ENCODE results near the gene LZIC. TPM values are rescaled to one million over a fixed set of nuclear protein-coding genes. Genes with fewer than 3 reads are reported as not detected.

LZIC gene
- 17.5 to 27.7 TPM (median 18.9 TPM) in 5 replicates for total RNA-seq (2022; extraction: Qiagen RNA extraction)

GRCh38 chr1:9942939-9943788, at the start of gene LZIC, which contains the start of gene NMNAT1:
TSS of gene LZIC (minus strand) at chr1:9943391. CDS start at chr1:9936619, 6,772 bp downstream.
TSS of gene NMNAT1 (plus strand) at chr1:9943475. CDS start at chr1:9972074, 28,599 bp downstream.

GRCh38 chr1:9910076-9910422, 33.1 kb downstream of the LZIC start, which contains the start of gene CTNNBIP1:
TSS of gene CTNNBIP1 (minus strand) at chr1:9910269. CDS start at chr1:9872064, 38,205 bp downstream.

Other genes with a start within 250 kb of the LZIC start
- gene CLSTN1, start 119.4 kb downstream of the LZIC start, total RNA-seq (2022; extraction: Qiagen RNA extraction) = 59.0 to 63.5 TPM (median 60.7 TPM) in 5 replicates
- gene CTNNBIP1, start 33.1 kb downstream of the LZIC start, total RNA-seq (2022; extraction: Qiagen RNA extraction) = 8.7 to 10.9 TPM (median 10.8 TPM) in 5 replicates
- 2.0 to 3.5 TPM (median 2.2 TPM) in 5 replicates for gene NMNAT1, start 84 bp upstream of the LZIC start, total RNA-seq (2022; extraction: Qiagen RNA extraction)
- 4.8 to 6.0 TPM (median 5.2 TPM) in 5 replicates for gene RBP7, start 53.8 kb upstream of the LZIC start, total RNA-seq (2022; extraction: Qiagen RNA extraction)
- gene UBE4B, start 89.6 kb upstream of the LZIC start, total RNA-seq (2022; extraction: Qiagen RNA extraction) = 12.1 to 13.6 TPM (median 12.7 TPM) in 5 replicates